ENCODE measurements around the gene LIMS1.
"Not testable (repeated sequence)": the region's sequence is repeated elsewhere in the genome, so short reads cannot be mapped to it uniquely, and the experiment has no call there.

Gene LIMS1

DNA sequence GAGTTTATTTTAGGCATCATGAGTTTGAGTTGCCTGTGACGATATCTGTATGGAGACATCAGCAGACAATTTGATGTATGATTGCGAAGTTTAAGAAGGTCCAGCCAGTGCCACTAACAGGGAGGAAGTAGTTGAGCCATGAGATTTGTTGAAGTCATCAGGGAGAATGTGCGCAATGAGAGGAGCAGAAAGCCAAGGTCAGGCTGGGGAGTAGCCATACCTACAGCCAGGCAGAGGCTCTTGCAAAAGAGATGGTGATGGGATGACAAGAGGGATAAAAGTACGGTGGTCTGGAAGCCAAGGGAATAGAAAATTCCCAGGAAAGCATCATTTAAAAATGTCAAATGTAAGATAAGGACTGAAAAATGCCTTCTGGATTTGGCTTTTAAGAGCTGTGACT, 51.2 kb downstream of the LIMS1 start:
- DNase-seq (ENCODE audit: extremely low read depth in 1 of 2, low read depth in 1 of 2) = no peak

DNA sequence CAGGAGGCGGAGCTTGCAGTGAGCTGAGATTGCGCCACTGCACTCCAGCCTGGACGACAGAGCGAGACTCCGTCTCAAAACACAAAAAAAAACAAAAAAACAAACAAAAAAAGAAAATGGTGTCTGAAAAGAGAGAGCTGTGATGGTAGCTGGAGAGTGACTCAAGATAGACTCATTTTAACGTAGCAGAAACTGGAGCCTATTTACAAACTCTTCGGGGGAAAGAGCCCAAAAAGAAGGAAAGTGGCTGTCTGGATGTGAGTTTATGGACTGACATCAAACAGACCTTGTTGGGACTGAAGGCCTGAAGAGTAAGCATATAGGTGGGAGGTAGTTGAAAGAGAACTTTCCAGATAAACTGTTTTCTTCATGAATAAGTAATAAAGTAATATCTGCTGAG, 51.8 kb downstream of the LIMS1 start:
- no peak for DNase-seq (ENCODE audit: extremely low read depth in 1 of 2, low read depth in 1 of 2)

DNA sequence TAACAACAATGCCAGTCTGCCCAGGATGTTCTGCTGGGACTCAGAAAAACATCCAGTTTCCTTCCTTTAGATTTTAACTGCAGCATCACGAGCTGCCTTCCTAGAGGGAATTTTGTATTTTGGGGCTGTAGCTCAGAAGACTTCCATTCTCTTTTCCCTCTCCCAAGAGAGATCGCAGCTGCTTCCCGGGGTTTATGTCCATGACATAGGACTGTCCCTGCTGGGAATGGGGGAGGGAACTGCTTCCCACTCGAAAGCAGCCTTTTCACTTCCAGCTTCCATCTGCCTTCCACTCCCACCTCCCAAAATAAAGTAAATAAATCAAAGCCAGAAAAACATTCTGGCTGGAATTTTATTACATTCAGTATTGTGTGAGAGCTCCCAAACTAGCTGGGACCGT, 52.4 kb downstream of the LIMS1 start:
- DNase-seq (ENCODE audit: extremely low read depth in 1 of 2, low read depth in 1 of 2) = no peak

DNA sequence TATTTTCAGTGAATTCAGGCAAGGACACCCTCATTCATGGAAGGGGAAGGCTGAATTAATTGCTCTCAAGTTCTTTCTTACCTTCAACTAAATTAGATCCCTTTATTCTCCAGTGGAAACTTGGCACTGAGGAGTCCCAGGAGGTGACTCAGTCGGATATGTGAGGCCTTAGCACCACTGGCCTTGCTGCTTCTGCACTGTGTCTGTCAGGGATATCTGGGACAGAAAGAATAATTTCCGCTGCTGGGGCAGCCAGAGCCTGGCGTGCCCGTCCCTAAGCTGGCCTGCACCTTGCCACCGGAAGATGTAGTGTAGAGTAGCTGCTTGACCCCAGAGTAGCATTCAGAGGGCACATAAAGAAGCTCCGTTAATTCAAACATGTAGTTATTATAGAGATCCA, 53.4 kb downstream of the LIMS1 start:
- no peak for DNase-seq (ENCODE audit: extremely low read depth in 1 of 2, low read depth in 1 of 2)

DNA sequence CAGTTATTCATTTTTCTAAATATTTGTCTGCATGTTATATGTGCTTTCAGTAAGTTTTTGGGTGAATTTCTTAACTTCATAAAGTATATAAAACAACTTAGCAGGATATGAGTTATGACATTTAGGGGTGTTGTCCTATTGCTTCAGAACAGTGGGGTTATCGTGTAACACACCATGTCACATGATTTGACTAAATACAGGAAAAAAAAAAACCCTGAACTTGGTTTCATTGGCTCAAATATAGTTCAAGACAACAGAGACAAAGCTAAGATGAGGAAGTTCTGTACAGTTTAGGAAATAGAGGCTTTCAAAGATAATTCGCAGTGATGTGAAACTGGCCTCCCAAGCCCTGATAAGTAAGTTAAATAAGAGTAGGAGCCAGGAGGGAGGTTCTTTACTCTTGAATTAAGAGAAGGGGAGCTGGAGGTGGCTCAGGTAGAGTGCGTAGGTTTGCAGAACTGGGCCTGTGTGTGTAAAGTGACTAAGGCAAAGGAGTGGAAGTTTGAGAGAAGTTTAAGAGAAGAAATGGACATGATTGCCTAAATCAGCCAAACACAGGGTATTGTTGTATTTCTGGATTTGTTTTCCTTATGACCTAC, 53.9 kb downstream of the LIMS1 start:
- DNase-seq (ENCODE audit: extremely low read depth in 1 of 2, low read depth in 1 of 2) = no peak

DNA sequence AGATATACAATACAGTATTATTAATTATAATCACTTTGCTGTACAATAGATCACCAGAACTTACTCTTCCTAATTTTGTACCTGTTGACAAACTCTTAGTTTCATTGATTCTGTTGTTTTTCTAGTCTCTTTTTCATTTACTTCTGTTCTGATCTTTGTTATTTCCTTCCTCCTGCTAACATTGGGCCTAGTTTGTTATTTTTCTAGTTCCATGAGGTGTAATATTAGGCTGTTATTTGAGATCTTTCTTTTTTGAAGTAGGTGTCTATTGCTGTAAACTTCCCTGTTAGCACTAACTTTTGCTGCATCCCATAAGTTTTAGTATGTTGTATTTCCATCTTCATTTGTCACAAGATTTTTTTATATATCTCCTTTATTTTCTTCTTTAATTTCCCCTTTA, 55.1 kb downstream of the LIMS1 start:
- no peak for DNase-seq (ENCODE audit: extremely low read depth in 1 of 2, low read depth in 1 of 2)

DNA sequence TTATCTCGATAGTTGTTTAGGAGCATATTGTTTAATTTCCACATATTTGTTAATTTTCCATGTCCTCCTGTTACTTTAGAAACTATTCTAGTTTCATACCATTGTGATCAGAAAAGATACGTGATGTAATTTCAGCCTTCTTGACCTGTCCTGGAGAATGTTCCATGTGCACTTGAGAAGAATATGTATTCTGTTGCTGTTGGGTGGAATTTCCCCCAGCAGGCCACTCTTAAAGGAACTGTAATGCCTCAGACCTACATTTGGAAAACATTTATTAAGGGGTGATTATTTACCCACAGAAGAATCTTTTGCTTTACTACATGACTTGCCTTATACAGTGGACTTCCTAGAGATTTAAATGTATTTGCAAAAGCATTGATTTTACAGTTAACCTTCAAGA, 55.5 kb downstream of the LIMS1 start:
- no peak for DNase-seq (ENCODE audit: extremely low read depth in 1 of 2, low read depth in 1 of 2)

DNA sequence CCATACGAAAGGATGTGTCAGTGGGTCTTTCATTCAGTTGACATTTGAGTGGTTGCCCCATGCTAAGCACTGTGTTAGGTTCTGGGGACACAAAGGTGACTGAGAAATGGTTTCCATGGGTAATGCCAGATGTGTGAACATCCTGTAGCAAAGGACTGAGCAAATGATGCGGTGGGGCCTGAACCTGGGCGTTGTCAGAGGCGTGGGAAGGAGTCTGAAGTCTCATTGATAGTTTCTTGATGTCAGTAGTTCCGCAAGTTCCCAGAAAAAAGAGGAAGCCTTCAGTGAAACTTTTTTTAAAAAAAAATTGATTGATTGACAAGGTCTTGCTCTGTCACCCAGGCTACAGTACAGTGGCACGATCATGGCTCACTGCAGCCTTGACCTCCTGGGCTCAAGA, 56.9 kb downstream of the LIMS1 start:
- DNase-seq (ENCODE audit: extremely low read depth in 1 of 2, low read depth in 1 of 2) = no peak

DNA sequence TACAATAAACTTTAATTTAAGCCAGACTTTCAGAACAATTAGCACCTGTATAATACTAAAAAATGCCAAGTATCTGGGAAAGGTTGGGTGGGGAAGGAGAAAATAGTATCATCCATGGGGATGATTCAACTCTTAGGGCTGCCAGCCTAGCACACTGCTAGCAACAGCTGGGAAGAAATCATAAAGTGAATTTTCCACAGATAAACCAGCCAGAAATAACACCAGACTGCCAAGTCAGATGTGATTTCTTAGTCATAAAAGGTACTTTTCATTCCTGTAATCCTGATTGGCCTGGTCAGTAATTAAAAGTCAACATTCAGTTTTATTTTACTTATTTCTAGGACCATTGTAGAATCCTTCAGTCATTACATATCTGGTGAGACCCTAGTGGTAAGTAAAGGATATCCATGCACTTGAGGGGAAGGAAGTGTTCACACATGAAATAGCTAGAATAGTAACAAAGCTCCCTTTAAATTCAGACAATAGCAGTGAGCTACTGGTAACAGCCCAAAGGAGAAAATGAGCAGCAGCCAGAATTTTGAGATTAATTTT, 59.4 kb downstream of the LIMS1 start:
- no peak for DNase-seq (ENCODE audit: extremely low read depth in 1 of 2, low read depth in 1 of 2)

DNA sequence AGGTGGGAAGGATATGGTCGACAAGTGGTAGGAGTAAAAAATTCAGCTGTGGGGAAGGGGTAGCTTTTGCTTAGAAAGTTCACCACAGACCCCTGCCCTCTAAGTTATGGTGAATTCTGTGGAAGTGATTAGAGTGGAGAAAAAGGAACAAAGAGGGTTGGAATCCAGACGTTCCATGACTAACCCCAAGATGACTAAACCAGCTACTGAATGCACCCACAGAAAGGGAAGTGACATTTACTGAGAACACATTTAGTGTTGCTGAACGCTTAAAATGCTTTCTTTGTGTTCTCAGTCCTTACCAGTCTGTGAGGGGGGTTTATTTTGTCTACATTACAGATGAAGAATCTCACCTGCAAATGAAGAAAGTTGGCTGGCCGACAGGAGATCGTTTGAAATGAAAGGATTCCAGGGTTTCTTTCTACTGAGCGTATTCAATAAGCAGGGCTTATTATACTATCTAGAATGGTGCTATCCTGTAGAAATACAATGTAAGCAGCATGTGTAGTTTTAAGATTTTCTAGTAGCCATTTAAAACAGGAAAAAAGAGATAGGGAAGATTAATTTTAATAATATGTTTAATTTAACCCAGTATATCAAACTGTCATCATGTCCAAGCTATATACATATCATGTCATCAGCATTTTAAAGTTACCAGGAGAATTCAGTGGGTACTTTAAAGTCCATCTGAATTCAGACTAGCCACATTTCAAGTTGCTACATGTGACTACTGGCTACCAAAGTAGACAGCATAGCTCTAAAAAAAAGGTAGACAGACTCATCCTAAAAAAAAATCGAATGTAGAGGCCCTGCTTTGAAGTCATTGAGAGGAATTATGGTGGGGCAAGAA, 60.1 kb downstream of the LIMS1 start:
- no peak for DNase-seq (ENCODE audit: extremely low read depth in 1 of 2, low read depth in 1 of 2)

DNA sequence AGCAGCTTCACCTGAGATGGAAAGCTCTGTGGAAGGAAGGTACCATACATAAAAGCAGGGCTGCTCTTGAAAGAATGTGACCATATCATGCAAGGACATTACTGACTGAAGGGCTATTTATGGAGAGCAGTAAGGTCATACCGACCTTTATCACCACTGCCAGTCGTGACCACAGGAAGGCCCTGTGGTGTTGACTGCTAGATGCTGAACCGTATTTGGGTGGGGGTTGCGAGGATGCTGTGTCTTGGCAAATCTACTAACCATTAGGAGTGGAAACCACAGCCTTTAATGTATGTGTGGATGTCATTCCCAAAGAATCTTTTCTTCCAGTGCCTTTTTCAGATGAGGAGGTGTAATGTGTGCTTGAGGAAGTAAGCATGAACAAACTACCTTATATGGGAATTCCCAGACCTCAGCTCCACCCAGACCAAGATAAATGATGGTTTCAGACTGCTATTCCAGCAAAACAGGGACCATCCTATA, 60.8 kb downstream of the LIMS1 start:
- no peak for DNase-seq (ENCODE audit: extremely low read depth in 1 of 2, low read depth in 1 of 2)

DNA sequence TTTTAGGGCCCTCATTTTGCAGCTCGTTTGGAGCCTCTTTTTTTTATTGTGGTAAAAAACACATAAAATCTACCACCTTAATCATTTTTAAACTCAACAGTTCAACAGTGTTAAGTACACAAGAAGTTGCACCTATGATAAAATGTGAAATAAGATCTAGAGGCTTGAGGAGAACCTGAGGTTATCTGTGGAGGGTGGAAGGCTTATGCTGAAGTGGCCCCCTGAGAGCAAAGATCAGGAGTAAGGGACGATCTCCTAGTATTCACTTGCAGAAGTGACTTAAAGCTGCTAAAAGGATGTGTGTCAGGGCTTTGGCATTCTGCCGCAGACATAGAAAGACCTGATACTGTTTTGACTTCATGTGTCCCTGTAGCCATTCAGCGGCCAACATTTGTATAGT, 61.5 kb downstream of the LIMS1 start:
- not testable (repeated sequence) for DNase-seq (ENCODE audit: extremely low read depth in 1 of 2, low read depth in 1 of 2)

DNA sequence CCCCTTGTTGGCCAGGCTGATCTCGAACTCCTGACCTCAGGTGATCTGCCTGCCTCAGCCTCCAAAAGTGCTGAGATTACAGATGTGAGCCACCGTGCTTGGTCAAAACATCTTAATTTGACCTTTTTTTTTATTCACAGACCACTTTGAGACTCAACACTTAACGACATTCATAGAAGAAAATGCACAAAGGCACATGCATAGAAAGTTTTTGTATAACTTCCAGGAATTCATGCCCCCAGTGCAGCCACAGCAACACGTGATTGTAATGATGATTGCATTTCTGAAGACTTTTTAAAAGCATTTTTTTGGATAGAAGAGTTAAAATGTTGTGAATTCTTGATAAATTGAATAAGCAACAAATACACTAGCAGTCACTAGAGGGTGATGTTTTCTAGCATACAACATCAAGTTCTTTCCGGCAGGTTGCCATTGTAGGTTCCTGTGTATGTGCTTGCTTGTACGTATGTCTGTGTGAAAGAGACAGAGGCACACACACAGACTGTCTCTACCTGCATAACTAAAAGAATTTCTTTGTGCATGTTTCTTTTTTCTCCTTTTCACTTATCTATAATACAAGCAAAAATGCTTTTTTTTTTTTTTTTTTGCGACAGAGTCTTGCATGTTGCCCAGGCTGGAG, 63.0 kb downstream of the LIMS1 start:
- not testable (repeated sequence) for DNase-seq (ENCODE audit: extremely low read depth in 1 of 2, low read depth in 1 of 2)

DNA sequence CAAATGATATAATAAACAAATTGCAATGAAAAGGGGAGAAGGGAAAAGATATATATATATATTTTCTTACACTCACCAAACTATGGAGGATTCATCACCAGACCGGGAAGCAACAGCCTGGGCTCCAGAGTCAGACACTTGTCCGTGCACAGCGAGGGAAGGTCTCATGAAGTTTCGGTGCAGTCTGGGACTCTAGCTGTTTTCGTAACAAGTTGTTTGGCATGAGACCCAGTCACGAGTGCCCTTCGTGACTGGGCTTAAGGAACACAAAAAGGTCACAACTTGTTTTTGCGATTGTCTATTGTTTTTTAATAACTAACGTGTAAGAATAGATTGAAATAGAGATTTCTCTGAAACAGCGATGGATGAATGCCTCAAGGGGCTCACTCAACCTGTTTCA, 66.9 kb downstream of the LIMS1 start:
- not testable (repeated sequence) for DNase-seq (ENCODE audit: extremely low read depth in 1 of 2, low read depth in 1 of 2)

DNA sequence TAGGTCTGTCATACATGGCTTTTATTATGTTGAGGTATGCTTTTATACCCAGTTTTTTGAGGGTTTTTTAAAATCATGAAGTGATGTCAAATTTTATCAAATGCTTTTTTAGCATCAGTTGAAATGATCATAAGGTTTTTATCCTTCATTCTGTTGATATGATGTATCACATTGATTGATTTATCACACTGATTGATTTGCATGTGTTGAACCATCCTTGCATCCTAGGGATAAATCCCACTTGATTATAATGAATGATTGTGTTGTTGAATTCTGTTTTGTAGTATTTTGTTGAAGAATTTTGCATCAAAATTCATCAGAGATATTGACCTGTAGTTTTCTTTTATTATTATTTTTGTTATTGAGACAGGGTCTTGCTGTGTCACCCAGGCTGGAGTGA, 68.2 kb downstream of the LIMS1 start:
- DNase-seq (ENCODE audit: extremely low read depth in 1 of 2, low read depth in 1 of 2) = no peak

DNA sequence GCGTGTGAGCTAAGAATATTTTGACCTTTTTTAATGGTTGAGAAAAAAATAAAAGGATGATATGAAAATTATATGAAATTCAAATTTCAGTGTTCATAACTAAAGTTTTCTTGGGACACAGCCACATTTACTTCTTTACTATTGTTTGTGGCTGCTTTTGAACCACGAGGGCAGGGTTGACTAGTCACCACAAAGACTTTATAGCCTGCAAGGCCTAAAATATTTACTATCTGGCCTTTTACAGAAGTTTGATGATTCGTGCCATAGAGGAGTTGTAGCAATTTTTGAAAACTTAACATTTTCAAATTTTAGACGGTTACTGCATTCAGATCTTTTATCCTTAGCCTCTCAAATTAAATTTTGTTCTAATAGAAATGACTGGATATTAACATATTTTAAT, 69.9 kb downstream of the LIMS1 start:
- no peak for DNase-seq (ENCODE audit: extremely low read depth in 1 of 2, low read depth in 1 of 2)

DNA sequence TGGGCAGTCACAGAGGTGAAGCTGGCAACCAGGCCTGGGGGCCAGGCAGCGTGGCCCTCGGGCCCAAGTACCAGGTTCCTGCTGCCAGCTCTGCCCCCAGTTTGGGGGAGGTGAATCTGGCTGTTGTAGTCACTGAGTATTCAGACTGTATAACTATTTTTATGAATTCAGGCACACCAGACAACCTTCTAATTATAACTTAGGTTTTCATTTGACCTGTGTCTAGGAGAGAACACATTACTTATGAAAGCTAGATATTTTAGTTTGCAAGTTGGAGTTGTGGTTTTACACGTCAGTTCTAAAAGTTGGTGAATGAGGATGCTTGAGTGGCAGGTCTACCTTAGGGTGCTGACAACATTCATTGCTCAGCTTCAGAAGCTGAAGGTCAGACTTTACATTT, 71.7 kb downstream of the LIMS1 start:
- no peak for DNase-seq (ENCODE audit: extremely low read depth in 1 of 2, low read depth in 1 of 2)

DNA sequence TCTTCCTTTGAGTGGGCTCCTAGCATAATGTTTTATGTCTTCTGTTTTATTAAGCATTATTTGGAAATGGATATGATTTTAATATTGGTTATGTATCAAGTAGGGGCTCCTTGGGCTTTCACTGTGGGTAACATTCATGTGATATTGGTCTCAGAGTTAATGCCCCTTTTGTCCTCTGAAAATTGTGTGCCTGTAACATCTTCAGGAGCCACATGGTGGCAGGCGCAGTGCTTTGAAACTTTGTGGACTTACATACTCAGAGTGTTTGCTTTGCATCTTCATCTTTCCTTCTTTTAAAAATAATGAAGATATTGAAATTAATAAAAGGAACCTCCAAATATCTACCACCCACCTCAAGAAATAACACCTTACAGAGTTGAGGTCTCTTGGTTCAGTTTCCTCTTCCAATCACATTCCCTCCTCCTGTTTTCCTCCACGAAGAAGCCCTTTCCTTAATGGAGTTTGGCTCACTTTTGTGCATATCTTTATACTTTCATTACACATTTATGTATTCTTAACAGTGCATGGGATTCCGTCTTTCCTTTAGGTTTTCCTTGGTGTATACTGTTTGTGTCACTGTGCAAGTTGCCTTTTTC, 73.5 kb downstream of the LIMS1 start:
- DNase-seq (ENCODE audit: extremely low read depth in 1 of 2, low read depth in 1 of 2) = no peak

DNA sequence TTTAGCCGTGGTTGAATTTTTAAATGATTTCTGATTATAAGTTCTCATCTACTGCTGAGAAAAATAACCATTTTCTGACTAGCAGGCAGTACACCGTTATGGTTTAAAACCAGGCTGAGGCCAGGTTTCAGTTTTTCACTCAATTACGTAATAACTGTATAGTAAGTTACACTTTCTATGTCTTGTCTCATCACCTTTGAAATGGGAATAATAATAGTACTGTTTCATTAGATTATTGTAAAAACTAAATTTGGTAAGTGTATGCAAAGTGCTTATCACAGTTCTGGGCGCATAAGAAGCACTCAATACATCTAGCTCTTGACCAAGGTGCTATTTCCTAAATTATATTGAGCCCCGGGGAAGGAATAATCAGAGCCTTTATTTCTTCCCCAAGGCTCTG, 76.8 kb downstream of the LIMS1 start:
- no peak for DNase-seq (ENCODE audit: extremely low read depth in 1 of 2, low read depth in 1 of 2)

DNA sequence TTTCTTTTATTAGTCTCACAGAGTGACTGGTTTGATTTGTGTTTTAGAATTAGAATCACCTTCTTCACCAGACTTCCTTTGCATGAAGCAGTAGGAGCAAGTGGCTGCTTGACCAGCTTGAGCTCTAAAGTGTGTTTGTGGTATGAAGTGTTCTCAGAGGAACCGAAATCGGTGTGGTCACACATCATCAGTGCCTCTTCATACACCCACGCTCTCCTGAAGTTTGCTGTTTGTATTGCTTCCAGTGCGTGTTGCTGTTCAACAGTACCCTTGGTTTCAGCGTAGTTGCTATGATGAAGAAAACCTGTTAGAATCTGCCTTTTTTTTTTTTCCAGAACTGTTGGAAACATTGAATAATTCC, 77.9 kb downstream of the LIMS1 start:
- peak in 1 of 2 donors; percentile 53 for DNase-seq (ENCODE audit: extremely low read depth in 1 of 2, low read depth in 1 of 2)

DNA sequence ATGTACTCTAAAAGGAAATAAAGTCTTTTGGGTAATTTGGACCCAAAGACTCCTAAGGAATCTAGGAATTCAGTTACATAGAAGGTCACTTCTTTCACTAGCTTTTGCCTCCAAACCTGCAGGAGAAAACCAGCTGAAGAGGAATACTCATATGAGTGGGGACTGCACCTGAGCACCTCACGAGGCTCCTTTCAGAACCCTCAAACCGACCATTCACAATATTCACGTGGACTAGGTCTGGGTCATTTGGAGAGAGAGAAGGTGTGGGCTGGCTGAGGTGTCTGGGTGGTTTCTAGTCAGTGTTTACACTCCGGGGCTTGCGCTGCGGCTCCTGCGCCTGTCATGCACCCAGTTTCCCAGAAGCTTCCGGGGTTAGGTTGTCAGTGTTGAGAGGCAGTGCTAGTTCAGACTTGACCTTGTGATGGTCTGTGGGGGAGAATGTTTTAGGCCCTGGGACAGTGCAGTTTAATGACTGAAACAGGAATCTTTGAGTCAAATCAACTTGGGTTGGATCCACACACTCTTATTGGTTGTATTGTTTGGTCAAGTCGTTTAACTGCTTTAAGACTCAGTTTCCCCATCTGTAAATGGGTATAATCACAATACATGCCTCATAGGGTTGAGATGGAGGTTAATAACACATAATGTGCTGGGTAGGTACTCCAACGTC, 78.4 kb downstream of the LIMS1 start:
- DNase-seq (ENCODE audit: extremely low read depth in 1 of 2, low read depth in 1 of 2) = peak; percentile 37 to 65
